ENCODE data around the gene REG4. TPM values are rescaled to one million over a fixed set of nuclear protein-coding genes. Genes with fewer than 3 reads are reported as not detected.

REG4 gene
- total RNA-seq, 1 experiment from 2014 or later = not detected

- Histone ChIP-seq H3K27ac (ENCODE audit: low read depth, low read length) (no peak overlapping the region), H3K4me1 (ENCODE audit: control insufficient read depth in 1 of 2, insufficient read depth in 2 of 2, low read length in 2 of 2) (peaks cover 0 to 15% of the 10 kb centered on the region in 2 experiments; a peak in 2 of 4 replicates), H3K4me2 (ENCODE audit: low read length) (no peak overlapping the region), H3K9ac (ENCODE audit: low read length) (no peak overlapping the region), H3K79me2 (ENCODE audit: insufficient read depth, low read length) (no peaks in the 10 kb centered on the region), H2AFZ (ENCODE audit: low read depth, low read length, poor library complexity, severe bottlenecking) (no peak overlapping the region), H4K20me1 (ENCODE audit: insufficient read depth) (no peaks in the 10 kb centered on the region), H3K36me3 (ENCODE audit: control insufficient read depth in 1 of 2, insufficient read depth in 2 of 2, low read length in 2 of 2) (no peaks in the 10 kb centered on the region), H3K9me2 (ENCODE audit: insufficient read depth) (no peaks in the 10 kb centered on the region), H3K9me3 (ENCODE audit: control insufficient read depth in 1 of 2, insufficient read depth in 1 of 2, low read depth in 1 of 2, low read length in 2 of 2) (no peaks in the 10 kb centered on the region), H3K27me3 (ENCODE audit: insufficient read depth, low read length) (no peaks in the 10 kb centered on the region), H3K4me3 (replicated peaks in 1 of 2; ENCODE audit: low read depth in 1 of 2, low read length in 2 of 2) (no peak overlapping the region)
- no peak for ATAC-seq
- POLR2A ChIA-PET = no interaction called here
- BruUV-seq (replicated peaks) = no TSS peak
- TF ChIP-seq EGR1 (IDR thresholded peaks at IDR 0.05; ENCODE audit: low read depth) (no peak), YY1 (IDR thresholded peaks at IDR 0.05; ENCODE audit: extremely low read depth, insufficient replicate concordance, low read depth, low read length) (no peak), ZBTB33 (IDR thresholded peaks at IDR 0.05; ENCODE audit: extremely low read depth, insufficient replicate concordance, low read length) (no peak), SRF (IDR thresholded peaks at IDR 0.05; ENCODE audit: low read depth) (no peak), ZNF274 (IDR thresholded peaks at IDR 0.05; ENCODE audit: low read depth, low read length) (no peak), CTCF (IDR thresholded peaks at IDR 0.05 in 2 of 3, conservative IDR thresholded peaks at IDR 0.05 in 1 of 3; ENCODE audit: borderline replicate concordance in 1 of 3, insufficient read depth in 1 of 3, low read depth in 2 of 3, low read length in 2 of 3) (no peak), EZH2phosphoT487 (IDR thresholded peaks at IDR 0.05; ENCODE audit: borderline replicate concordance) (no peak), CBX3 (IDR thresholded peaks at IDR 0.05; ENCODE audit: low read depth) (no peak), POLR2A (IDR thresholded peaks at IDR 0.05; ENCODE audit: borderline replicate concordance, extremely low read depth, insufficient read depth, insufficient read length) (no peak), ZFX (IDR thresholded peaks at IDR 0.05) (no peak), SP1 (IDR thresholded peaks at IDR 0.05; ENCODE audit: low read depth) (no peak), TCF7L2 (IDR thresholded peaks at IDR 0.05; ENCODE audit: borderline replicate concordance, extremely low read depth, insufficient read depth, insufficient read length) (no peak), CEBPB (IDR thresholded peaks at IDR 0.05; ENCODE audit: low read depth) (no peak), MAX (IDR thresholded peaks at IDR 0.05) (no peak), JUND (IDR thresholded peaks at IDR 0.05) (no peak), POLR2AphosphoS5 (IDR thresholded peaks at IDR 0.05; ENCODE audit: low read depth, low read length) (no peak)
- RAD21 ChIA-PET (ENCODE audit: low non-redundant PET in 1 of 2, low total read pairs in 2 of 2, uncharacterized antibody in 2 of 2, unreplicated experiment in 2 of 2) = no interaction called here
- CTCF ChIA-PET = no interaction called here
- no peak for DNase-seq (ENCODE audit: low read depth, low spot score)
- intact Hi-C loops (cut with micrococcal nuclease) = no loop called here
These were observed 3.0 kb upstream of the REG4 start for GRCh38 chr1:119814288-119814687.

Measured in HCT116 (cell line).